HL-60/S4 treated with retinoic acid at 250 ng/mL for 4 days and 3 days (cell line): Measurements from ENCODE around the gene SOX11.

ENCODE experiments used
- in situ Hi-C: fragments of 300-500 bp; cut with MboI; formaldehyde crosslinking; loops from 2 replicates; pipeline ENCODE4 v1.7.0; 2022; ENCODE audit warnings: low sequenced_read_pairs

The SOX11 gene

DNA sequence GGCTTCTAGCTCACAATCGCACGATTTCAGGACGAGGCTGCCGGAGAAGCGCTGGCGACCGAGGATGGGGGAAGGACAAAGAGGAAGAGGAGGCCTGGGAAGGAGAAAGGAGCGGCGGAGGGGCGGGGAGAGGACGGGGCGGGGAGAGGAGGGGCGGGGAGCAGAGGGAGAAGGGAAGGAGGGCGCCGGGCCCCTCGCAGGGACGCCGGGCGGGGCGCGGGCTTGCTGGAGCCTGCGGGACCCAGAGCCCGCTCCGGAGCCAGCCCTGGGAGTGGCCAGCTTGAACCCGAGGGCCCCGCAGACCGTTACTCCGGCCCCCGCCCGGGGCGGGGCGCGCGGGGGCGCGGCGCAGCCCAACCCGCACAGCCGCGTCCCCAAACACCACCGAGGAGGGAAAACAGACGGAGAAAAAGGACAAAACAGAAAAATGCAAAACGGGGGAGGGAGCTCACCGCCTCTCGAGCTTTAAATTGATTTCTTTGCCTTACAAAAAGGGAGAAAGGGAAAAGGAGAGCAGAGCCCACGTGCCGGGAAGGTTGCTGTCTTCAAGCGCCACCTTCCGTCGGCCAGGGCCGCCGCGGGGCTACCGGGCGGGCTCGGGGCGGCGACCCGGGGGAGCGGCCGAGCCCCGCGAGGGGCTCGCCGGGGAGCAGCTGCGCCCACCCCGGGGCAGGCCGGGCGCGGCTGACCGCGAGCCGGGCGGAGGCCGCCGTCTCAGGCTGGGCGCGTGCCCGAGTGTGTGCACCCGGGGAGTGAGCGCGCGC, 781 bp upstream of the SOX11 start:
- in situ Hi-C loops, result no loop called here

DNA sequence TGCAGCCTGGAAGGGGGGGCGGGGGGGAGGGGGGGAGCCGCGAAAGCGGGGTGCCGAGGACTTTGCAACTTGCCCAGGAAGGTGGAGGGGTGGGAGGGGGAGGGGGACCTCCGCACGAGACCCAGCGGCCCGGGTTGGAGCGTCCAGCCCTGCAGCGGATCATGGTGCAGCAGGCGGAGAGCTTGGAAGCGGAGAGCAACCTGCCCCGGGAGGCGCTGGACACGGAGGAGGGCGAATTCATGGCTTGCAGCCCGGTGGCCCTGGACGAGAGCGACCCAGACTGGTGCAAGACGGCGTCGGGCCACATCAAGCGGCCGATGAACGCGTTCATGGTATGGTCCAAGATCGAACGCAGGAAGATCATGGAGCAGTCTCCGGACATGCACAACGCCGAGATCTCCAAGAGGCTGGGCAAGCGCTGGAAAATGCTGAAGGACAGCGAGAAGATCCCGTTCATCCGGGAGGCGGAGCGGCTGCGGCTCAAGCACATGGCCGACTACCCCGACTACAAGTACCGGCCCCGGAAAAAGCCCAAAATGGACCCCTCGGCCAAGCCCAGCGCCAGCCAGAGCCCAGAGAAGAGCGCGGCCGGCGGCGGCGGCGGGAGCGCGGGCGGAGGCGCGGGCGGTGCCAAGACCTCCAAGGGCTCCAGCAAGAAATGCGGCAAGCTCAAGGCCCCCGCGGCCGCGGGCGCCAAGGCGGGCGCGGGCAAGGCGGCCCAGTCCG, 540 bp downstream of the SOX11 start:
- in situ Hi-C loops, result no loop called here

DNA sequence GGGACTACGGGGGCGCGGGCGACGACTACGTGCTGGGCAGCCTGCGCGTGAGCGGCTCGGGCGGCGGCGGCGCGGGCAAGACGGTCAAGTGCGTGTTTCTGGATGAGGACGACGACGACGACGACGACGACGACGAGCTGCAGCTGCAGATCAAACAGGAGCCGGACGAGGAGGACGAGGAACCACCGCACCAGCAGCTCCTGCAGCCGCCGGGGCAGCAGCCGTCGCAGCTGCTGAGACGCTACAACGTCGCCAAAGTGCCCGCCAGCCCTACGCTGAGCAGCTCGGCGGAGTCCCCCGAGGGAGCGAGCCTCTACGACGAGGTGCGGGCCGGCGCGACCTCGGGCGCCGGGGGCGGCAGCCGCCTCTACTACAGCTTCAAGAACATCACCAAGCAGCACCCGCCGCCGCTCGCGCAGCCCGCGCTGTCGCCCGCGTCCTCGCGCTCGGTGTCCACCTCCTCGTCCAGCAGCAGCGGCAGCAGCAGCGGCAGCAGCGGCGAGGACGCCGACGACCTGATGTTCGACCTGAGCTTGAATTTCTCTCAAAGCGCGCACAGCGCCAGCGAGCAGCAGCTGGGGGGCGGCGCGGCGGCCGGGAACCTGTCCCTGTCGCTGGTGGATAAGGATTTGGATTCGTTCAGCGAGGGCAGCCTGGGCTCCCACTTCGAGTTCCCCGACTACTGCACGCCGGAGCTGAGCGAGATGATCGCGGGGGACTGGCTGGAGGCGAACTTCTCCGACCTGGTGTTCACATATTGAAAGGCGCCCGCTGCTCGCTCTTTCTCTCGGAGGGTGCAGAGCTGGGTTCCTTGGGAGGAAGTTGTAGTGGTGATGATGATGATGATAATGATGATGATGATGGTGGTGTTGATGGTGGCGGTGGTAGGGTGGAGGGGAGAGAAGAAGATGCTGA, 1.4 kb downstream of the SOX11 start:
- in situ Hi-C loops, result no loop called here

DNA sequence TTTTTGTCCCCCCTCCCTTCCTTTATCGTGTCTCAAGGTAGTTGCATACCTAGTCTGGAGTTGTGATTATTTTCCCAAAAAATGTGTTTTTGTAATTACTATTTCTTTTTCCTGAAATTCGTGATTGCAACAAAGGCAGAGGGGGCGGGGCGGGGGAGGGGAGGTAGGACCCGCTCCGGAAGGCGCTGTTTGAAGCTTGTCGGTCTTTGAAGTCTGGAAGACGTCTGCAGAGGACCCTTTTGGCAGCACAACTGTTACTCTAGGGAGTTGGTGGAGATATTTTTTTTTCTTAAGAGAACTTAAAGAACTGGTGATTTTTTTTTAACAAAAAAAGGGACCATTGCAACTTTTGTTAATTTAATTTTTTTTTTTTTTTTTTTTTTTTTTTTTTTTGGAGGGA, 2.1 kb downstream of the SOX11 start:
- in situ Hi-C loops, result no loop called here

DNA sequence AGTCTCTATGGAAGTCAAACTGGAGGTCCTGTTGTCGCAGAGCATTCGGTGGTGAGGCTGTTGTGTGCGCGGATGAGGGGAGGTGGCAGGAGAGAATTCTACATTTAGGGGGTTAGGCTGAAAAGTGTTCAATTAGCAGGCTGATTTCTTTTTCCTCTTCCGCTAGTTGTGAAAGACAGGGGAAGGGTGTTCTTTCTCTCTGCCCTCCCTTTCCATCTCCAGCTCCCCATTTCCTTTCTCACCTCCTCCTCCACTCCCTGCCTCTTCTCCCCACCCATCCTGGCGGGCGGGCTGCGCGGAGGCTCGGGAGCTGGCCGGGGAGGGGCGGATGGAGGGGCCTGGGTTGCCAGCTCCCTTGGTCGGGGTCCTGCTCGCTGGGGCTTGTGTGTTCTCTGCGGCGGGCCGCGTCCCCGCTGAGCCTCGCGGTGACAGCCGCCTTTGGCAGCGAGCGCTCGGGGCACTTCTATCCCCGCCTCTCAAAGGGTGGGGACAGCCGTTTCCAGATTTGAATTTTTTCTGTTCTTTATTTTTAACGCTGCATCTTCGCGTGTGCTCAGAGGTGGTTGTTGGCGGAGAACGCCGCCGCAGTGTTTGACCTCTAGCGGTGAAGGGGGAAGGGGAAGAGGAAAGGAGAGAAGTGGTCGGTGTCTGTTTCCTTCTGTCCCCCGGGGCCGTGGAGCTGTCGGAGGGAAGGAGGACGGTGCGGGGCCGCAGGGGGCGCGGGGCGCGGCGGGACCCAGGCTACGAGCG, 3.6 kb downstream of the SOX11 start:
- in situ Hi-C loops, result no loop called here

DNA sequence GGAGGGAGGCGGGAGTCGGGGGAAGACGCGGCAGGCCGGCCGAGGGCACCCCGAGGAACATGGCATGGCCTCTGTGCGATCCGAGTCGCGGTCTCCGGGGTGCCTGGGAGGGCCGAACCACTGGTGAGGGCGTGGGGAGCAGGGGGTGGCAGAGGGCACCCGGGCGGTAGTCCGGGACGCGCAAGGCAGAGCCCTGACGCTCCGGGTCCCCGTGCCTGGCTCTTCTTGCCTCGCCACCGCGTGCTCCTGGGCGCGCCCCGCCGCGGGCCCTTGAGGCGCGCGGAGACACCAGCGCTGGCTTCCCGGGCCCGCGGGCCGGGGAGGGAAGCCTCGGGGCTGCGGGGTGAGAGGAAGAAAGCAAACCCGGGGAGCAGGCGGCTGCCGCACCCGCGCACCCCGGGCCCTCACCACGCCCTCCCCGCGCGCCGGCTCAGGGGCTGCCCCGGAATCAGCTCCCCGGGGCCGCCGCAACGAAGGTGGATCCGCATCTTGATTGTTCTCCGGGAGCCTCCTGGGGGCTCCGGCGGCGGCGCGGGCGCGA, 4.3 kb downstream of the SOX11 start:
- in situ Hi-C loops, result no loop called here

DNA sequence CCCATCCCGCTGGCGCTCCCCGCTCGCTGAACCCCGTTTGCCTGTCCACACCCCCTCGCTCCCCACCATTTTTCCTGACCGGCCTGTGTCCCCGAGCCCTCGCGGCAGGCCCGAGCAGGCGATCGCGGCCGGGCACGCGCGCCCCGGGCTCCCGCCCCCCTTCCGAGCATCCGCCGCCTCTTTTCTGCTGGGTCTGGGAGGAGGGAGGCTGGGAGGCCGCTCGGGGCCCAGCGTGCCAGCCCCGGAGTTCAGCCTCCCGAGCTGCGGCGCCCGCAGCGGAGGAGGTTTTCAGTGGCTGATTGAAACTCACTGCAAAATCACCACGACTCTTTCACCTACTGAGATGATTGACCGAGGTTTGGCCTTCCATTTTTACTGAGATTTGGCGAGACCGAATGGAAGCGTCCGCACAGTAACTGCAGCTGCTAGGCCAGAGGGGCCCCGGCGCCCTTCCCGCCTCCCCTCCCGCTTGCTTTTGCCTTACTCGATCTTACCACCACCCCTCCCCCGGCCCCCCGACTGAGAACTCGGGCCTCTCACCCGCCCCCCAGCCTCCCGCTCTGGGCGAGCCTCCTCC, 4.8 kb downstream of the SOX11 start:
- in situ Hi-C loops, result no loop called here

DNA sequence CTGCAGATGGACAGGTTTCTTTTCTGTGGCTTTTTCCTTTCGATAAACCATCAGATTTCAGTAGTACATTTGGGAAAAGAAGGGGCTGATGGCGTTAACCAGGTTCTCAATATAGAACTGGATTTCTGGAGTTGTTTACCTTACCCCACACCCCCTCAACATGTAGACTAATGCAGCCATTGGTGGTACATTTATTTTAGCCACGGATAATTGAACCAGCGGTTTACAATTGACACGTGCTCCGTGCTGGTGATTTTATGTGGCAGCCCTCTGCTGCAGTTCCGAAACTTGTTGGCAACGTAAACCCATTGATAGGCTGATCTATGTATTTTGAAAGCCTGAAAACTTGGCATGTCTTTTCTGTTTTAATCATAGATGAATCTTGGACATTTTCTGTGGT, 5.4 kb downstream of the SOX11 start:
- in situ Hi-C loops, result no loop called here

DNA sequence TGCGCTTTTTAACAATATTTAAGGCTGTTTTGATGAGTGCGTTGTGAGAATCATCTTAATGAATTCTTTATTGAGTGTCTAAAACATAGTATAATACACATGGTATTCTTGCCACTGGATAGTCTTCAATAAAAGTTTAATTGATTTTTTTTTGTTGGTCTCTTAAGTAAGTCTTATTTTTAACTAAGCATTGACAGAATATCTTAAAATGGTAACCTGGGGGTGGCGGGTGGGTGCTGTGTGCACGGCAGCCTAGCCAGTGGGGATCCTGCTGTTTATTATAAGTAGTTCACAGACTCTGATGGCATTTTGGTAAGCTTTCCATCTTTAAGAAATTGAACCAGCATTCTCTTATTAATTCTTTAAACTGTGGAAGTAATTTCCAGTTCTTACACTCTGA, 6.0 kb downstream of the SOX11 start:
- in situ Hi-C loops, result no loop called here

DNA sequence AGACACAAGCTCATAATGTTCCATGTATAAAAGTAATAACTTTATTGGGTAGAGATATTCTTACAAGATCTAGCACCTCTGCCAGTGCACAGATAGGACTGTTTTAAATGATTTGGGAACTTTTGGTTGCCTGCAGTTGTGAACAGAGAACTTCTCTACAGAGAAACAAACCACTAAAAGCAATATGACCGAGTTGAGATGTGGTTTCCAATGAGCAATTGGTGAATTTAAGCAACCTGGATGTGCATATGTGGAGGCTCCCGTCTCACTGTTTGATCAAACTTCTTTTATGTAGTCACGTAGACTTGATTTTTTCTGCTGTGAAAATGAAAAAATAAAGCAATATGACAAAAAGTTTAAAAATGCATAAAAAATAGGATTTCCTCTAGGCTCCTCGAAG, 7.8 kb downstream of the SOX11 start:
- in situ Hi-C loops, result no loop called here

DNA sequence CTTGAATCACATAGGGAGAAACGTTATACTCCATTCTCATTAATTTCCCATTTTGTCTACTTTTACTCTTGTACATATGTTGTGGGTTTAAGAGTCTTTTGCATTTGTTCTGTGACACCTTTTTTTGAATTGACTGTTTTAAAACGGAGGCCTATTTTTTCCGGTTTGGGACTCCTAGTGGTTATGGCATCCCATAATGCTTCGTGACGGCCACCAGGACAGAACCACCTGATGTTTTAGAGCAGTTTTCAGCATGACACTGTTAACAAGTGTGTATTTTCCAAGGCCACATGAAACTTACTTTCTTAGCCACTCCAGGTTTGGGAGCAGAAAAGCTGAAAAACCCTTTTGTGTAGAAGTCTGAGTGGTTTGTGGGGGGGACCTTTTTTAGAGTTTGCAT, 8.4 kb downstream of the SOX11 start:
- in situ Hi-C loops, result no loop called here

DNA sequence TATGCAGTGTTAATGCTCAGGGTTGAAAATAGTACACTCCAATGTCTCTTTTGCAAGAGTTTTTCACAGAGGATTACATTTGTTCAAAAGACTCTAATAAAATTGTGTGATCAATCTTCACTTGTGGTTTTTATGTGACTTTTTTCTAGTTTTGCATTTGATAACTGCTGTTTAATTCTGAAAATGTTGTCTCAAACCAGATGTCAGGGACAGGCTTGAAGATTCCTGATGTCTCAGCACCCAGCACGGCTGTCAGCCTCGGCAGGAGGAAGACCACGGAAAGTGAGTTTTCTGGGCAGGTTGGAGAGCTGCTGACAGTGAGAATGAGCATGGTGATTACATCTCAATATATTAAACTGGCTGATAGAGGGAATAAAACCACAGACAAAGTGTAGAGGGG, 9.1 kb downstream of the SOX11 start:
- in situ Hi-C loops, result no loop called here

DNA sequence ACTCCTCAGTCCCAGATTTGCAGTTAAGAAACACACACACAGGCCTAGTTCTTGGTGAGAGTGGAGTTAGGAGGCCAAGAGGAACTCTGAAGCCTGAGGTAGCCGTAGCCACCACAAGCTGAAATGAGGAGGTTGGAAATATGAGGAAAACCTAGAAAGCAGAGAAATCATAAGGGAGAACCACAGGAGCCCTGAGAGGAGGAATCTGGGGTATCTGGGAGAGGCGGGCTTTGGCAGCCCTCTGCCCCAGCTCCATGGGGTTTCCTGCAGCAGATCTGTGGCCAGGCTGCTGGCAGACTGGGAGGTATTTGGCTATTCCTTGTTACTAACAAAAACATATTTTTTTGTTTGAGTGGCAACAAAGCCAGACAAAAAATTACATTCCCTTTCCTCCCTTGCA, 11.0 kb downstream of the SOX11 start:
- in situ Hi-C loops, result no loop called here

DNA sequence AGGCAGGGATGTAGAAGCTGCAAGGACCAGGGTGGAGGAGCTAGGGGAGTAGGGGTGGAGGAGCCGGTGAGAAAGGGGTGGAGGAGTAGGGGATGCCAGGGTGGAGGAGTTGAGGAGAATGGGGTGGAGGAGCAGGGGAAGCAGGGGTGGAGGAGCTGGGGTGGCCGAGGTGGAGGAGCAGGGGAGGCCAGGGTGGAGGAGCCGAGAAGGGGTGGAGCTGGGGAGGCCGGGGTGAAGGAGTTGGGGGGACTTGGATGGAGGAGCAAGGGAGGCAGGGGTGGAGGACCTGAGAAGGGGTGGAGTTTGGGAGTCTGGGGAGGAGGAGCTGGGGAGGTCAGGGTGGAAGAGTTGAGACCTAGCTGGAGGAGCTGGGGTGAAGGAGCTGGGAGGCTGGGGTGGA, 13.3 kb downstream of the SOX11 start:
- in situ Hi-C loops, result no loop called here

DNA sequence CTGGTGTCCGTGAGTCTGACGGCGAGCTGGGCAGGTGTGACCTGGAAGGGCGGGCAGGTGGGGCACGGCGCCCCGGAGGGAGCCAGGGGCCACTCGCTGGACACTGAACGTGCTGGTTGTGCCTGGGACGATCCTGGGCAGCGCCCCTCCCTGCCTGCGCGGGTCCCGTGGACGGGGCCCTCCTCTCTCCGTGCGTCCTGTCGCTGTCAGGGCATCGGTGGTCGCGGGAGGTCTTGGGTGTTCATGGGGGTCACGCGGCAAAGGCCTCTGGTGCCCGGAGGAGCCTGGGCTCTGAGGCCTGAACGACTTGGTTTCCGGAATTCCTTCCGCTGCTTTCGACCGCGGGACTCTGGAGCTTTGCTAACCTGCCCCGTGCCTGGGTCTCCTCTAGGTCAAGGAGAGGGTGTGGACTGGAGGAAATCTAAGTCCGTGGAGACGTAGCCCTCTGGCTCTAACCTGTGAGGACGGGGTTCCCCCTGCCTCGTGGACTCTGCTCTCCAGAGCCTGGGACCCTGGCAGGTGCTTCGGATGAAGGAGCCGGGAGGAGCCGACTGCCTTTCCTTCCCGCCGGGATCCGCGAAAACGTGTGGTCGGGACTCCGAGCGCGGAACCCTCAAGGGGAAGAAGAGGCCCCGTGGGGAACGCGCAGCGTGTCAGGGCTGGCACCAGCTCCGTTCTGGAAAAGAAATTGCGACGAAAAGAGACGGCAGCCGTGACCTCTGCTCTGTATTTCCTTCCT, 14.7 kb downstream of the SOX11 start:
- in situ Hi-C loops, result no loop called here

DNA sequence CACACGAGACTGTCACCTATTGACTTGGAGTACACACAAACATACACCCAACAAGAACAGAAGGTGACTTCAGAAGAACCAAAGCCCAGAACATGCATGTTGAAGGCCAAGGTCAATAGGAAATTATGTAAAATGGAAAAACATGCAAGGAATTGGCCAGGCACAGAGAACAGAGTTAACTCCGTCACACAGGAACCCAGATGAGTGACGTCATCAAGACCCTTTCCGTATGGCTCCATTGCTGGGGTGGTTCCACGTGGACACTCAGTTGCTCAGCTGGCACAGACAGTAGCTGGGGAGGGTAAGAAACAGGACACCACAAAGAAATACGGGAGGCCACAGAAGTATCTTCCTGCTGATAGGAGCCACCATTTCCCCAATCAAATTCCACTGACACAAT, 18.4 kb downstream of the SOX11 start:
- in situ Hi-C loops, result no loop called here

DNA sequence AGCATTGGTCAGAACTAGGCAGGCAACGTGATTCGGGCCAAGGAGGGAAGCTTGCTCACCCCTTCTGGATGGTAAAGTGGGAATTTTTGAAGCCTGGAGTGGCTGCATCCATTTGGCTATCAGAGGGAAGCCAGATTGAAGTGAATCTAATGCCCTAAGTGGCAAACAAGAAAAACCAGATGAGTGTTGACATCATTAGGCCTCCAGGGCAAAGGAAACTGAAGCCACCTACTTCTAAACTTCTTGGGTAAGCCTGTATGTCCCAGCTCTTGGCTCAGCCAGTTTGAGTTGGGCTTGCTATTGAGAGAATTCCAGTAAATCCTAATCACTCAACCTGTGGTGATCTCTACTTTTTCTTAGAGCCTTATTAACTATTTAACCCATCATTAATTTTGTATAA, 20.9 kb downstream of the SOX11 start:
- in situ Hi-C loops, result no loop called here

DNA sequence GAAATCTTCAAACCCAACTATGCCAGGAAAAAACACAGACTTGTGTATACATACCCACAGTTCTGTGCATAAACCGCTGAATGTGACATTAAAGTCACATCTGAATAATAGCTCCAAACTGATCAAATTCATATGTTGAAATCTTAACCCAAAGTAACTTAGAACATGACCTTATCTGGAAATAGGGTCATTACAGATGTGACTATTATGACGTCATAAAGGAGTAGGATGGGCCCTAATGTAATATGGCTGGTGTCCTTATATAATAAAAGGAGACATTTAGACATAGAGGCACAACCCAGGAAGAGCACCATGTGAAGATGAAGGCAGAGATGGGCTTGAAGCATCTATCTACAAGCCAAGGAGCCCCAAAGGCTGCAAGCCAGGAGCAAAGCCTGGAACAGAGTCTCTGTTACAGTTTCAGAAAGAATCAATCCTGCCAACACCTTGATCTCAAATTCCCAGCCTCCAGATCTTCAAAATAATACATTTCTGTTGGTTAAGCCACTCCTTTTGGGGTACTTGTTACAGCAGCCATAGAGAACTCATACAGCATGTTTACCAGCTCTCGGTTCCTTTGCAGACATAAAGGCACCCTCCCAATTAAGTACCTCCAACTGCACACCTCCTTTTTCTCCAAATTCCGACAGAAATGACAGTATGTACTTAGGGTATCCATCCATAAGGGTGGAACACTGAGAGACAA, 27.6 kb downstream of the SOX11 start:
- in situ Hi-C loops, result no loop called here

DNA sequence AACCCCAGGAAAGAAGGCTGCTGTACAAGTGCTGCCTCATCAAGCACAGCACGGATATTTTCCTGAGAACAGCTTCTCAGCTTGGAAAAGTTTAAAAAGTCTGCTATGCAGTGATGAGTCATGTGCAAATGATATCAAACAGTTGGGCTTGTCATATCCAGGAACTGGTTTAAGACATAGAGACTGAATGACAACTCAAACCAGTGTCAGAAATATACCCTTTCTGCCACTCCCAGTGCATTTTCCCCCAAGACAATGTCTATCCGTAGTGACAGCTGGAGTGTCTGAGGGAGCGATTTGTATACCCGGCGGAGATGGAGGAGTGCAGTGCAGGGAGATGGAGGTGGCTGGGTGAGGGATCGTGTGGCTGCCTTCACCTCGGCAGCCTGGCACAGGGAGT, 28.2 kb downstream of the SOX11 start:
- in situ Hi-C loops, result no loop called here
